GM19099 (cell line): Measurements from ENCODE around the gene METTL25.

ENCODE experiments used
- POLR2A ChIP-seq: IDR thresholded peaks from 3 replicates; pipeline ENCODE4 v1.6.1; 2011; ENCODE audit warnings: low read depth; ENCODE audit not compliant: insufficient read length; ENCODE audit errors: extremely low read depth

METTL25 gene

GRCh38 chr12:82476511-82476910 is 118.2 kb downstream of the METTL25 start:
- TF ChIP-seq POLR2A = no peak

- TF ChIP-seq POLR2A = no peak
Measured at GRCh38 chr12:82479511-82479910, 121.2 kb downstream of the METTL25 start.

DNA sequence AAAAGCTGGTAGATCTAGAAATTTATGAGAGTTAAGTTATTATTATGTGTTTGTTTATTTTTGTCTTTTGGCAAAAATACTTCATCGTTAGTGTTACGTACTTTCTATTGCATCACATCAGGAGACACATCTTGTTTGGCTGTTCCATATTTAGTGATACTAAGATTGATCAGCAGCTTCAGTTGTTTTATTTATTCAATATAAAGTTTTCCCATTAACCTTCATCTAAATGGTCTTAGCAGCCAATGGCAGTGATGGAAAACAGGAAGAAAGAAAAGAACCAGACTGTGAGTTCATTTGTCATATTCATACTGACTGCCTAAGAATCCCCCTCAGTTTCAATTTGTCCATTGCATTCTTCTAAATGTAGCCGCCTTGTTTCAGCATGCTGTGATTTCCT is 122.3 kb downstream of the METTL25 start:
- TF ChIP-seq POLR2A = no peak

GRCh38 chr12:82481954-82482353 is 123.6 kb downstream of the METTL25 start:
- TF ChIP-seq POLR2A = no peak

GRCh38 chr12:82486524-82487235 is 128.4 kb downstream of the METTL25 start:
- TF ChIP-seq POLR2A = no peak

- TF ChIP-seq POLR2A = no peak
Measured at GRCh38 chr12:82504409-82504808, 146.1 kb downstream of the METTL25 start.

GRCh38 chr12:82505150-82505549 is 146.8 kb downstream of the METTL25 start:
- no peak for TF ChIP-seq POLR2A

DNA sequence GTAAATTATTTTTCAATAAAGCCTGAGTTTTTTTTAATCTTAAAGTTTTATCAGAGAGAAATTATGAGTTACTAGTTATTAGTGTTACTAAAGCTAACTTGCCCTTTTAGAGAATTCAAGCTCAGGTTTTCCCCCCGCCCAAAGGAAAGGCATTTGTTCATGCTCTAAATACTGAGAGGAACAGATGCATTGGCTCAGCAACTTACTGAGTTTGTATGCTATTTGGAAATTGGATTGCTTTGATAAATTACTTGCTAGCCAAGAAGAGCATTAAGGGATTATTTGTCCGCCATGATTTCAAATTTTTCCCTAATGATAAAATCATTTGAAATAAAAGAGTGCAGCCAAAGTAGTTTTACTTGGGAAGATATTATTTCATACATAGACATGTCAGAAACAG is 149.4 kb downstream of the METTL25 start:
- TF ChIP-seq POLR2A = no peak

DNA sequence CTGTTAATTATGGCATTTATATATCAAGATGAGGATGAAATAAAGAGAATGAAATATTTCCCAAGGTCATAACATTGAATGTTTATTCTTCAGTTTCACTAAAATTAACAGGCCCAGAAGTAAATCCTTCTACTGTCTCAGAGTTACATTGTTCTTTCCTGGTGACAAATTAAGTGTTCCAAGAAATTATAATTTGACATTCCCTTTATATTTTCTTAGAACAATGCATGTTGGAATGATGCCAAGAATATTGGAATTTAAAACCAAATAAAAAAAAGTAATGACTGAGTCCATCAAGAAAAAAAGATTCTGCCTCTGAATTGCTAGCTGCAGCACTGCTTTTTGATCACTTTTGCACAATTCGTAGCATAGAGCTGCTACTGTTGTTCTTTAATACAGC is 152.1 kb downstream of the METTL25 start:
- no peak for TF ChIP-seq POLR2A

GRCh38 chr12:82514880-82515279 is 156.6 kb downstream of the METTL25 start:
- no peak for TF ChIP-seq POLR2A

GRCh38 chr12:82515652-82516051 is 157.3 kb downstream of the METTL25 start:
- TF ChIP-seq POLR2A = no peak

DNA sequence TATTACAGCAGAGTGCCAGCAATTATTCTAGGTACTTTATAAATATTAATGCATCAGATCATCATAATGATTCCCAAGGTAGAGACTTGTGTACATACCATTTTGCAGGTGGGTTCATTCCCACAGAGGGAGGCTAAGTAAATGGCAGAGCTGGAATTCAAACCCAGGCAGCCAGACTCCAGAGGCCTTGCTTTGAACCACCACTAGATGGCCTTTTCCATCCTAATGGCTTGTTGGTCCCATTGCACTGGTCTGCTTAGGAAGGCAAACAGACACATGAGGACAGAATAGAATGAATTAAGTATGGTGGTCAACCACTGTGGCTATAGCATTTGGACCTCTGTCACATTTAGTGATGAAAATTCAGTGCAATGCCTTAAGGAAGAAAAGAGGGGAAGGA is 158.7 kb downstream of the METTL25 start:
- TF ChIP-seq POLR2A = no peak

GRCh38 chr12:82517808-82518207 is 159.5 kb downstream of the METTL25 start:
- no peak for TF ChIP-seq POLR2A

DNA sequence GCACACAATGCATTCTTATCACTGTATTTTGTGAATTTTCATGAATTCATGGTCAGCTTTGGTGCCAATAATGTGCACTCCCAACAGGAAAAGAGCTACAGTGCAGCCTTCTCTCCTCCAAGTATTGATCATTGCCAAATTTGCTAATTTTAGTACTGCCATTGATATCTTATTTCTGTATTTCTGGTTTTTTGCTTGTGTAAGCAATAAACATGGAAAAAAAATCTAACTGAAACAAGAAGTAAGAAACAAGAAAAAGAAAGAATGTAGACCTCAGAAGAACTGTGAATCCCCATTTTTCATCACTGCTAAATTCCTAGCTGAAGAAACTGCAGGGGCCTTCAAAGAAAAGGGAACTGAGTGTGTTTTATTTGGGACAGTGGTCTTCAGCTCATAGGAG is 161.2 kb downstream of the METTL25 start:
- TF ChIP-seq POLR2A = no peak

DNA sequence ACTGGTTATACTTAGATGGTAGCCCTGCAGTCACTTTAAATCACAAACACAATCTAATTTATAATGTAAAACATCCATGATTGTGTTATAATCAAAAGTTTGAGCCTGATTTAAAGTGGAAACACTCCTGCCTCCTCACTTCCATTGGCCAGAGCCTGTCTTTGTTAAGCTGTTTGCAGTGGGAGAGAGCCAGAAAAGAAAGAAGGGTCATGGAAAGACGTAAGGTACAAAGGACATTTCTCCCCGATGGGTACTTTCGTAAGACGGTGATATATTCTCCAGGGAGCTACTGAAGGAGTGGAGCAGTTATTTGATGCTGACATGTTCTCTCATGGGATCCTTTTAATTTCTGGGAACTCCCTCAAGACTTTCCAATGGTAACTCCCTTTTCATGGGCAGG is 164.0 kb downstream of the METTL25 start:
- no peak for TF ChIP-seq POLR2A

- TF ChIP-seq POLR2A = no peak
Measured at GRCh38 chr12:82522762-82523161, 164.4 kb downstream of the METTL25 start.

DNA sequence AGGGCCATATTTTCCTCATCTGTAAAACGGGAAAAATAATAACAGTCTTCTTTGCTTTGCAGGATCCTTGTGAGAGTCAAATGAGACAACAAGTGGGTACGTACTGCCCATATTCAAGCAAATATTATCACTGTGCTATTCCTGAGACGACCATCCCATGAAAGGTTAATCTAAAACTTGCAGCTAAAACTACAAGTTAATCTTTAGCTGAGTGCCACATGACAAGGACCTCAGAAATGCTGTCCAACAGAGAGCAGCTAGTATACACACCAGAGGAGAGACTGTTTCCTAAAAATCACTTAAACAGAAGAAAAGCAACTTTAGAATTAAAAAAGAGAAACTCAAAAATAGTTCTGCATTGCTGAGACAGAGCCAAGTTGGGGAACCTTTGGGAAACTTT is 165.7 kb downstream of the METTL25 start:
- no peak for TF ChIP-seq POLR2A

DNA sequence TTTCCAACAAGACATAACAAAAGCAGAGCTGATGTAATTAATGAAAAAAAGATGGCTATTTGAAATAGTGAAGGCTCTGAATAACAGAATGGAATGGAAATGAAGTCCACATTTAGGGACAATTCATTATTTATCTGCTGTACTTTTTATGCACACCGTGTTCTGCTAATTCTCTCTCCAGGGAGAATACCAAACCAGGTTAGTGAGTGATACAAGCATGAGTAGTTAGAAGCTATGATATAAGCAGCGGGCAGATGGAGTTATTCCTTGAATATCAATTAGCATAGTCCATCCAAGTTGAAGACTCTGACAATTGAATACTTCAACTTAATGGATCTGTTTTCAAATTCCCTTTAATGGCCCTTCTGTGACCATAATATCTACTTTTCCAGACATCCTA is 166.3 kb downstream of the METTL25 start:
- no peak for TF ChIP-seq POLR2A

GRCh38 chr12:82525616-82526015 is 167.3 kb downstream of the METTL25 start:
- TF ChIP-seq POLR2A = no peak
